GOT3 (cell line): ENCODE measurements around the gene PADI4.
"Not testable (repeated sequence)": the region's sequence is repeated elsewhere in the genome, so short reads cannot be mapped to it uniquely, and the experiment has no call there.

Experiments
- DNase-seq: peaks from one replicate; lab custom pipeline; 2025; ENCODE audit warnings: mixed read lengths; lab: John Stamatoyannopoulos, UW

PADI4 gene

DNA sequence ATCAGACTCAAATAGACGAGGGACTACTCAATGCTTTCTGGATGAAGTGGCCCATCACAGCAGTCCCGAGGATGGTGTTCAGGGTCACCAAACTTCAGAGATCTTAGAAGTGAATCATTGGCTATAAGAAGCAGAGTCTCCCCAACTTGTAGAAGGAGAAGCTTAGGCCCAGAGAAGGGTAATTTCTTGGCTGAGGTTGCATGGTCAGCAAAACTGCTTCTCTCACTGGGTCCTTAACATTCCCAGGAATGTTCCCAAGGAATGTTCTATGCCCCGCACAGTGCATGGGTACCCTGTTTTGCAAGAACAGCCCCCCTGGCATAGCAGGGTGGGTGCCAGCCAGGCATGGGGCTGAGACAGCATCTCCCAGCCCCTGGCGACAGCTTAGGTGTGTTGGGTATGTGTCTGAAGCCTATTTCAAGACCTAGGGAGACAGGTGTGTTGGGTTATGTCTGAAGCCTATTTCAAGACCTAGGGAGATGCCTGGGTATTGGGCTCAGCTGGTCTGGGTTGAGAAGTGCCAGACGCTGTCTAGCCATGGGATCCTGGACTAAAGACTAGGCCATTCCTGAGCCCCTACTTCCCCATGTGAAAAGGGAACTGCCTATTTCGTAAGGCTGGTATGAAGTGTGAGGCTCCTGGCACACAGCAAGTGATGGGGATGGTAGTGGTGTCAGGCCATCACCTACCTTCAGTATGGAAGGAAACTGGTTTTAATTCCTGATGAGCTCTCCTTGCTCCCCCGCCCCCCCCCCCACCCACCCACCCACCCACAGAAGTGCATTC, 90.1 kb downstream of the PADI4 start:
- no peak for DNase-seq

DNA sequence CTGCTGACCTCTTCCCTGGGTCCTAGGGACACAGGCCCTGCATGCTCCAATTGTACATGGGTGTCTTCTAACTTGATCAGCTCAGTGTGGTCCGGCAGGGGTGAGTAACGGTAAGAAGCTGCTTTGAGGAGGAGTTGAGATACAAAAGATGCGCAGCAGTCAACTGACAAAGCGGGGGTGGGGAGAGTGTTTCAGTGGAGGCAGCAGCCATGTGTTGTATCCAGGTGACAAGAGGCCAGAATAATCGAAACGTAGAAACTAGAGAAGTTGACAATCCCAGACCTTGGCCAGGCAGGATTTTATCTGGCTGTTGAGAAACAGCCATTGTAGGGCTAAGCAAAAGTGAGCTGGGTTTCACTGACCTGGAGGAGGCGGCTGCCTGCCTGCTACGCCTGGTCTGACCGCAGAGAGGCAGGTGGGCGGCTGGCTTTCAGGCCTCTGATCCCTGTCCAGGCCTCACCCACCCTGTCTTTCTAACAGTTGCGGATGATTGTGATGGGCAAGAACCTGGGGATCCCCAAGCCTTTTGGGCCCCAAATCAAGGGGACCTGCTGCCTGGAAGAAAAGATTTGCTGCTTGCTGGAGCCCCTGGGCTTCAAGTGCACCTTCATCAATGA, 92.8 kb downstream of the PADI4 start:
- DNase-seq, result no peak

DNA sequence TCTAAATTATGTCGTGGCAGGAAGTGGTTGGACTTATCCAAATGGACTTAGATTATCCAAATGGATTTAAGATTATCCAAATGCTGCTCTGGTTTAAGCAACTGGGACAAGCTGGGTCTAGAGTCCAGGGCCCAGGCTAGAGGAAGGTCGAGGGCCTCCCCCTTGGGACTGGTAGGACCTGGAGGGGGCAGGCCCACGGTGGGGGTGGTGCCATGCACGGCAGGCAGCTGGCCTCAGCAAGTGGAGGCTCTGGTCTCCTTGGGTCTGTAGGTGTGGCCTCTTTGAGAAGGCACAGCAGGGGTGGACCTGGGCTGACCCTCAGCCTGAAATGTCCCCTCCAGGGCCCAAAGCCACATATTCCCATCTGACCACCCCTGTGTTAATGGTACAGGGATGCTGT, 93.8 kb downstream of the PADI4 start:
- DNase-seq, result no peak

DNA sequence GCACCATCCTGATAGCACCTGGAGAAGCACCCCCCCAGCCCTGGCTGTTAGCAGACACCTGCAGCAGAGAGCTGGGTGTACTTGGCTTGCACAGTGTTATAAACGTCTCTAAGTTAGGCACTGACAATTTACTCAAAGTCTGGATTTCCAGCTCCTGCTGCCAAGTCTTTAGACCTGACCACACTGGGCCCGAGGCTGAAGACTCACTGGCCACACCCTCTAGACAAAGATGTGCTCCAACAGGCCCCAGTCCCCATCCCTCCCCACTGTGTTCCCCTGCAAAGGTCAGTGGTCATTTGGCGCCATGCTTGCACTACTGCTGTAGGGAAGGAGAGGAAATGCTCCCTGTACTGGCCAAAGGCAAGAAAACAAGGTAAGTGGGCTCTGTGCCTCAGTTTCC, 95.1 kb downstream of the PADI4 start:
- DNase-seq, result no peak

DNA sequence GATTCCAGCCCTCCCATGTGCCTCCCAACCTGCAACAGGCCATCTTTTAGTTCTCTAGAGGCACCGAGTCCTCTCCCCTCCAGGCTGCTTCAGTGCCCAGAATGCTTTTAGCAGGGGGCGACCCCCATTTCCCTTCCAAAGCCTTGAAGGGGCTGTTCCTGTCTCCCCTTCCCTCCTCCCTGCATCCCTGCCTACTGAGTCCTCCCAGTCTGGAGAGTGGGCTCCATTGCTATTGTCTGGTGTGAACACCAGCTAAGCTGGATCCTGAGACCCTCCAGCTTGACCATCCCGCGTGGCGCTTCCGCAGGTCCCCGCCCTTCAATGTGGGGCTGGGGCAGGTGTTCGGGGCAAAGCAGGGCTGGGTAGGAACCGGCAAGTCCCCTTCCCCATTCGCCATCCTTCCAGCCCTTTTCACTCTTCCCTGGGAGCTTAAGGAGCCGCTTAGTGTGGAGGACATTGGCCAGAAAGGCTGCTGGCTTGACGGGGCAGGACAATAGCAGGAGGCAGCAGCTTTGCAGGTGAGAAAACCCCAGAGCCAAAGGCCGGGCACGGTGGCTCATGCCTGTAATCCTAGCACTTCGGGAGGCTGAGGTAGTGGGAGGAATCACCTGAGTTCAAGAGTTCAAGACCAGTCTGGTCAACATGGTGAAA, 96.2 kb downstream of the PADI4 start:
- no peak for DNase-seq

DNA sequence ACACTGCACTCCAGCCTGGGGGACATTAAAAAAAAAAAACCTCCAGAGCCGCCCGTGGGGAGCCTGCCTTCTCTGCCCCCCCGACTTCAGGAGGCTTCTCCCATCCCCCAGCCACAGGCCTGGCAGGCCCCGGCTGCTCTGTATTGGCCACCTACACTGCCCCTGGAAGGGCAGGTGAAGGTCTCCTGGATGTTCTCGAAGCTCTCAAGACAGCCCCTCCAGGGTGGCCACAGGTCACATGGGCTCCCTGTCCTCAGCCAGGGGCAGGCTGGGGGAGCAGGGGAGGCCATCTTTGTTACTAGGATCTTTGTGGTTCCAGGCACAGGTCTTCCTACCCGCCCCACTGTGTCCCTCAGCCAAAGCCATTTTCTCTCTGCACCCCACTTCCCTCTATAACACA, 96.8 kb downstream of the PADI4 start:
- DNase-seq, result no peak

DNA sequence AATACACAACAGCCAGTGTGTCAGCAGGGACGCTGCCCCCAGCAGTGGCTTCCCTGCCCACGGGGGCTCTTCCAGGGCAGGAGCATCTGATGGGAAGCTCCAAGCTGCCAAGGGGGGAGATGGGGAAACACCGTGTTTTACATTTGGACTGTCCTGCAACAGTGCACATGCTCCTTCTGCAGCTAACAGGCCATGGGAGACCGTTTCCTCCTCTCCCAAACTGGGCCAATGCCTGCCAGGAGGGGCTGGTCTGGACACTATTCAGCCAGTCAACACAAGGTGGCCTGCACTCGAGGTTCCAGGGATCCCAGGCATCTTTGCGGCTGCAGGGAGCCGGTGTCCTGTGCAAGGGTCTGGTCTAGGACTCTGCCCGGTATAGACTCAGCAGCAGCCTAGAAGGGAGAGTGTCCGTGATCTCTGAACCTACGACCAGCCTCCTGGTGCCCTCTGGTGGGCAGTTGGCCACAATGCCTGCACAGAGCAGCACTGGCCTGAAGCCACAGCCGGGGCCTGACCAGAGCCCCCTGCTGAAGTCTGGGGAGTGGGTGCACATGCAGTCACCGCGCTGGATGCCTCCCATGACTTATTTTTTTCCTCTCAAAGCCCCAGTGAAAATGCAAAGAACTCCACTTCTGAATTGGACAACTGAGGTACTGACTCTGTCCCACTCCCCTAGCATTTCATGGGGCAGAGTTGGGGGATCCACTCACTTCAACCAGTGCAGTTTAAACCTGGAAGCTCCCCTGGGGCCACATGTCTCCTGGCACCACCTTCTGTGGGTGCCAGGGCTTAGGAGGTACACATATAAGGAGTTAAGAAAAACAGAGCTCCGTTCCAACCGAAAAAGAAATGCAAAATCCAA, 98.1 kb downstream of the PADI4 start:
- no peak for DNase-seq

DNA sequence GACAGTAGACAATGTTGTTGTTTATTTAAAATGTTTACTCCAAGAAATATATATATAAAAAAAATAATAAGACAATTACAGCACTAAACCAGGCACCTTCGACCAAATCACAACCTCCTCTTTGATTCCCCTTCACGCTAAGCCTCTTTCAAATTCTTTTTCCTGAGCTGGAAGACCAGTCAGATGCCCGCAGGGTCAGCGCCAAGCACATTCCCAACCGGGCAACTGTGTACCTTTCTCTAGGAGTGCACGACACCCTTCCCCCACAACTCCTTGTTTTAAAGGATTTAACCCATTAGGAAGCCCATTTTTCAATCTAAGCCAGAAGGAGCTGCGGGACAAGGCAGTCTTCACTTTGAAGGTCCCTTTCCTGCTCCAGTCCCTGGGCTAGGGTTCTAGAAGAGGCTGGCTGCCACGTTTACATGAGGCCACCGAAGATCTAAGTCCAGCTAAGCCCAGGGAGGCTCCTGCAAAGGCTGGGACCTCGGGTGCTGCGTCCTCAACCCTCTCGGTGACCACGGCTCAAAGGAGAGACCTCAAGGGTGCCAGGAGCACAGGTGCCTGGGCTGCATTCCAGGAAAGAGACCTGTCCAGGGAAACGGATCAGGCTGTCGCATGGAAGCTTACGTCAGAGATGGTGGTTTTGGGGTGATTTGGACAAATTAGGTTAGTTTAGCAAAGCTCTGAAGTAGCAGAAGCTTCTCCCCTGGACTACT, 98.9 kb downstream of the PADI4 start:
- DNase-seq, result not testable (repeated sequence)

DNA sequence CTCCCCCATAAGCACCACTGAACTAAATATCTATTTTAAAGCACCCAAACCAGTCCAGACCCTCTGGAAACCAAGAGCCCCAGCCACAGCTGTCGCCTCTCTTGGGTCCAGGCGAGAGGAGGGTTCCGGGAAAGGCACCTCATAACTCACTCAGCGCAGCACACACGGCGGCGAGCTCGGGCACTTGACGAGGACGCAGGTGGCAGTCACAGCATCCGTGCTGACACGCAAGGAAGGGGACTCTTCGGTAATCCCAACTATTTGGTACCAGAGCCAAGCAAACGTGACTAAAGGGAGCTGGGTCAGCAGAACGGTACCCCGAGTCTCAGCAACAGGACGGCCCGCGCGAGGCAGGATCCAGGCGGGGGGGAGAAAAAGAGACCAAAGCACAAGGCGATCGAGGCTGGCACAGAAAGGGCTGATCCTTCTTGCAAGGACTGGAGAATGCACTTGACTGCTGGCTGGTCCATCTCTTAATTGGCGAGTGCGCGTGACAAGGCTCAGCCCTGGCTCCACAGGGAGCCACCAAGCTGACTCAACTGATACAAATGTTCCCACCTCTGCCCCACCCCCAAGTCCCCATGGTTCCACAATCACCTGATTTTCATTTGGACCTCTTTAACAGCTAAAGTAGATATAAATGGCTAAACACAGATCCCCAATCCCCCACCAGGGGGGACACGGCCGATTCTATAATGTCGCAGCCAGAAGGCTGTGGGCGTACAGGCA, 100.0 kb downstream of the PADI4 start:
- DNase-seq, result not testable (repeated sequence)

DNA sequence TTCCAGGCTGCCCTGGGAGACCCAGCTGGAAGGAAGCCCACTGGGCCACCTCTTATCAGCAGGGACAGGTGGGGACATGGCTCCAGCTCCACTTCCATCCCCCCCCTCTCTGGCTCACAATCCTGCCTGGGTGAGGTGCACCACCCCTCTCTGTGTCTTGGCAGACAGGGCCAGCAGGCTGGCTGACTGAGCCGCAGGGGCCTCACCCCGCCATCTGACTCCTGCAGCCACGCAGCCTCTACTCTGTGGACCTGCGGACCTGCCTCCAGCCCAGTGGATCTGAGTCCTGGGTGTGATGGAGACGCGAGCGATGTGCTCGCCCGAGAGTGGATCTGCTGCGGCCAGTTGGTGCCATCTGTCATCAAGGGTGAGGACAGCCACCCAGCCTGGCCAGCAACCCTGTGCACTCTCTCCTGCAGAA, 101.4 kb downstream of the PADI4 start:
- DNase-seq, result no peak

DNA sequence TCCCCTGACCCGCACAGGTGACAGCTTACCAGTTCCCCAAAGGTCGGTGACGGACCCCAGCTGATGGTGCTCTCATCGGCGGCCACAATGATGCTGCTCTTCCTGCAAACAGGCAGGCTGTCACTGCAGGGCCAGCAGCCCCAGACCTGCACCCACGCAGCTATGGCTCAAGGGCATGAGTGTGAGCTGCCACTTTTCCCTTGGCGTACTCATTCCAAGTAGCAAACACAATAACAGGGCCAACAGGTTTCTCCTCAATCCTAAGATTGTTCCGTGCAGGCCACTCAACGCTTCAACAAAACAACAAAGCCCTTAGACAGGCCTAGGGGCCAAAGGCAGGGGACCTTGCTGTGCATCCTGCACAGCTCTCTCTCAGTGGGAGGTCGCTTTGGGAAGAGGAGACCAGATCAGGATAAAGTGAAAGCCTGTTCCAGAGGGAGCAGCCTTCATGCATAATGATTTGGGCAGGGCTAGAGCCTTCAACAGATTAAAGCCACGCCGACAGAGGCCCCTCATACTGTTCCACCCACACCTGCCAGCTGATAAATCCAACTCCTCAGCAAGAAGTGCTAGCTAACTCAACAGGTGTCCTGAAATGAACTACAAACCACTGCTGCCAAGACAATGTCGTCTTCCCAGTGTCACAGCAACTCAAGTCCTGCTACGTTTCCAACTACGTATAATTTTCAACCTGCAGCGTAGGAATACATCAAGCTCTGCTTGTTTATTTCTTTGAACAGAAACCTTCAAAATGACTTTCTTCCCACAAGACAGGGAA, 104.3 kb downstream of the PADI4 start:
- no peak for DNase-seq
